ENCODE measurements around the gene SOX21.

DNA sequence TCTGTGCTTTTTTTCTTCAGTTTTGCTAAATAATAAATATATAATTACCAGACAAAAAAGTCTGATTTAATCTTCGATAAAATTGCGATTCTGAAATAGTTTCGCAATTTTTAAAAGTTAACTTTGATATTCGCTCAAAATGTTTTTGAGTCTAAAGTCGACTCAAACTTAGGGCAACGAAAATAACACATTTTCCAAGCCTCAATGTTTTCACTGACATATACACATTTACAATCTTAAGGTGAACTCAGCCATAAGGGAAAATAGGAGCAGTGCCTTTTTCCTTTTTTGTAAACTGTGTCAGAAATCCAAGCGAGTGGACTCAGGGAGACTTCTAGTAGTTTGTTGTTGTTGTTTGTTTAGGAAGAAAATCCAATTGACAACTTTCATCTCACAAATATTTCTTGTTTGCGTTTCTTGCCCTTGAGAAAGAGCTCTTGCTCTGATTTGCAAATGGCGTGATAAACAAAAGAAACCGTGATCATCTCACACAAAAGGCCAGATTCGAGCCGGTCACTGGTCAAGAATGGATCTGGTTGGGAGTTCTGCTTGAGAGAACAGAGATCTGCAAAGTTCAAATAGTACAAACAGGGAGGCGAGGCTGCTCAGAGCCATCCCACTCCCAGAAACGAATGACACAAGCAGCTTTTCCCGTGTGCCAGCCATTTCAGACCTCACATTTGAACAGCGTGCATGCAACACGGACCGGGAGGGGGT is 2.1 kb downstream of the SOX21 start:
- TF ChIP-seq YY1 (IDR thresholded peaks at IDR 0.05; ENCODE audit: insufficient read depth, insufficient read length) = no peak
- TF ChIP-seq ZNF274 (IDR thresholded peaks at IDR 0.05; ENCODE audit: low read depth, low read length) = no peak
- TF ChIP-seq SUZ12 (IDR thresholded peaks at IDR 0.05; ENCODE audit: extremely low read depth, insufficient read depth, insufficient read length) = no peak
